Ishikawa (cell line): Measurements from ENCODE around the gene REEP3.

ENCODE experiments used
- CEBPB ChIP-seq: IDR thresholded peaks from 2 replicates; pipeline ENCODE4 v1.6.1; 2012
- CREB1 ChIP-seq: IDR thresholded peaks from 2 replicates; pipeline ENCODE4 v1.6.1; 2012; ENCODE audit warnings: low read depth
- EGR1 ChIP-seq: IDR thresholded peaks from 2 replicates; pipeline ENCODE4 v1.6.1; 2012
- EP300 ChIP-seq: IDR thresholded peaks from 2 replicates; pipeline ENCODE4 v1.6.1; 2012; ENCODE audit warnings: borderline replicate concordance
- FOXM1 ChIP-seq: IDR thresholded peaks from 2 replicates; pipeline ENCODE4 v1.6.1; 2012; ENCODE audit warnings: low read depth, borderline replicate concordance
- MAX ChIP-seq: IDR thresholded peaks from 2 replicates; pipeline ENCODE4 v1.6.1; 2012
- NFIC ChIP-seq: IDR thresholded peaks from 2 replicates; pipeline ENCODE4 v1.6.1; 2012
- RAD21 ChIP-seq: IDR thresholded peaks from 2 replicates; pipeline ENCODE4 v1.6.1; 2012; ENCODE audit warnings: low read depth
- TAF1 ChIP-seq: IDR thresholded peaks from 2 replicates; pipeline ENCODE4 v1.6.1; 2012; ENCODE audit warnings: low read depth, mild to moderate bottlenecking
- TCF12 ChIP-seq: IDR thresholded peaks from 2 replicates; pipeline ENCODE4 v1.6.1; 2012; ENCODE audit warnings: low read depth
- TEAD4 ChIP-seq: IDR thresholded peaks from 2 replicates; pipeline ENCODE4 v1.6.1; 2012
- USF1 ChIP-seq: IDR thresholded peaks from 2 replicates; pipeline ENCODE4 v1.6.1; 2012
- YY1 ChIP-seq: IDR thresholded peaks from 2 replicates; pipeline ENCODE4 v1.6.1; 2012; ENCODE audit warnings: low read depth
- ZBTB7A ChIP-seq: IDR thresholded peaks from 2 replicates; pipeline ENCODE4 v1.6.1; 2012; ENCODE audit warnings: low read depth
- TF ChIP-seq, protein P1 (sequence below): IDR thresholded peaks from 2 replicates; pipeline ENCODE4 v1.6.1; 2012; ENCODE audit warnings: low read depth, mild to moderate bottlenecking

REEP3 gene

DNA sequence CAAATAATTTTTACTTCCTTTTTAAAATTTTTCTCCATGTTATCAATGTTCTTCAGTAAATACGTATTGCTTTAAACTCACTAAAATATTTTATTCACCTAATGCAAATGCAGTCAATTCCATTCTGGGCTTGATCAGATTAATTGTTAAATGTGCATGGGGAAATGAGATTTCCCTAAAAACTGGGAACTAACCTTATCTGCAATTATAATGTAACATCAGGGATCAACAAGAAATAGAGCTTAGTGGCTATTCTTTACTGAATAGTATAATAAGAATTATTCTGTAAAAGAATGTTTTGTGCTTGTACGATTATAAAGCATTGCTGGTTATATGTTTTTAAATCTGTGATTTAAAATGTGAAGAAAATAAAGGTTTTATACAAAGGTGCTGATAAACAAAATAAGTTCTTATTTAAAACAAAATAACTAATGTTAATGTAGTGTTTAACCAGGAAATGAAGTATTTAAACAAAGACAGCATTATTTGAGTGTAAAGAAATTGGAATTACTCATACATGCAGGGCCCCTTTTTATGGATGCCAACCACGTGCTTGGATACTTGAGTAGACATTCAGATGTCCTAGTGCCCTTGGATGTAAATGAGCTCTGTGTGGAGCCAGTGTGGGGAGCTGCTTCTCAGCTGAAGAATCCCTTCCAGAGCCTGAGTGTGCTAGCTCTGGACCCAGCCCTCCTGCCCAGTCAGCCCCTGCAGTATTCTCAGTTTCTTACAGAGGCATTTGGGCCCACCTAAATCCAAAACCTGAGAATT, 84.2 kb downstream of the REEP3 start:
- no peak for TF ChIP-seq EP300
- TF ChIP-seq EGR1, result no peak
- TF ChIP-seq, protein P1, sequence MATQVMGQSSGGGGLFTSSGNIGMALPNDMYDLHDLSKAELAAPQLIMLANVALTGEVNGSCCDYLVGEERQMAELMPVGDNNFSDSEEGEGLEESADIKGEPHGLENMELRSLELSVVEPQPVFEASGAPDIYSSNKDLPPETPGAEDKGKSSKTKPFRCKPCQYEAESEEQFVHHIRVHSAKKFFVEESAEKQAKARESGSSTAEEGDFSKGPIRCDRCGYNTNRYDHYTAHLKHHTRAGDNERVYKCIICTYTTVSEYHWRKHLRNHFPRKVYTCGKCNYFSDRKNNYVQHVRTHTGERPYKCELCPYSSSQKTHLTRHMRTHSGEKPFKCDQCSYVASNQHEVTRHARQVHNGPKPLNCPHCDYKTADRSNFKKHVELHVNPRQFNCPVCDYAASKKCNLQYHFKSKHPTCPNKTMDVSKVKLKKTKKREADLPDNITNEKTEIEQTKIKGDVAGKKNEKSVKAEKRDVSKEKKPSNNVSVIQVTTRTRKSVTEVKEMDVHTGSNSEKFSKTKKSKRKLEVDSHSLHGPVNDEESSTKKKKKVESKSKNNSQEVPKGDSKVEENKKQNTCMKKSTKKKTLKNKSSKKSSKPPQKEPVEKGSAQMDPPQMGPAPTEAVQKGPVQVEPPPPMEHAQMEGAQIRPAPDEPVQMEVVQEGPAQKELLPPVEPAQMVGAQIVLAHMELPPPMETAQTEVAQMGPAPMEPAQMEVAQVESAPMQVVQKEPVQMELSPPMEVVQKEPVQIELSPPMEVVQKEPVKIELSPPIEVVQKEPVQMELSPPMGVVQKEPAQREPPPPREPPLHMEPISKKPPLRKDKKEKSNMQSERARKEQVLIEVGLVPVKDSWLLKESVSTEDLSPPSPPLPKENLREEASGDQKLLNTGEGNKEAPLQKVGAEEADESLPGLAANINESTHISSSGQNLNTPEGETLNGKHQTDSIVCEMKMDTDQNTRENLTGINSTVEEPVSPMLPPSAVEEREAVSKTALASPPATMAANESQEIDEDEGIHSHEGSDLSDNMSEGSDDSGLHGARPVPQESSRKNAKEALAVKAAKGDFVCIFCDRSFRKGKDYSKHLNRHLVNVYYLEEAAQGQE, result no peak
- TF ChIP-seq RAD21, result no peak
- no peak for TF ChIP-seq TCF12
- TF ChIP-seq CEBPB, result no peak
- TF ChIP-seq CREB1, result no peak
- no peak for TF ChIP-seq TEAD4
- no peak for TF ChIP-seq NFIC

DNA sequence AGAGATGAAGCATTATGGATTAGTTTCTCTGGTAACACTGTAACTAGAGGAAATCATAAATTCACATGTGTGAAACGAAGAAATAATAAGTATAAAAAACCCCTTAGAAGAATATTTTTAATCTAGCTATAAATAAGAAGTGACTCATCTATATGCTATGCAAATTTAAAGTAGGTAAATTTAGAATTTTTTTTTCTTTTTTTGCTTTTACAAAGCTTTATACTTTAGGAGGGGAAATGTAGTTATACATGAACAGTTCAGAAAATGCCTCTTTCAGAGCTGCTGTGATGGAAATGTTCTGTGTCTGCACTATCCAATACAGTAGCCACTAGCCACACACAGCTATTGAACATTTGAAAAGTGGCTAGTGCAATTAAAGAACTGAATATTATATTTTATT, 87.3 kb downstream of the REEP3 start:
- TF ChIP-seq FOXM1 (no peak), USF1 (no peak), TEAD4 (no peak)
- TF ChIP-seq, protein P1, result no peak

GRCh38 chr10:63611078-63611477, 89.9 kb downstream of the REEP3 start:
- TF ChIP-seq USF1, result no peak
- no peak for TF ChIP-seq CREB1
- TF ChIP-seq CEBPB, result no peak
- no peak for TF ChIP-seq TEAD4
- TF ChIP-seq, protein P1, result no peak
- no peak for TF ChIP-seq NFIC
- no peak for TF ChIP-seq RAD21
- no peak for TF ChIP-seq YY1
- TF ChIP-seq MAX, result no peak
- TF ChIP-seq TCF12, result no peak
- no peak for TF ChIP-seq EP300
- no peak for TF ChIP-seq ZBTB7A
- no peak for TF ChIP-seq FOXM1
- TF ChIP-seq EGR1, result no peak
- TF ChIP-seq TAF1, result no peak

DNA sequence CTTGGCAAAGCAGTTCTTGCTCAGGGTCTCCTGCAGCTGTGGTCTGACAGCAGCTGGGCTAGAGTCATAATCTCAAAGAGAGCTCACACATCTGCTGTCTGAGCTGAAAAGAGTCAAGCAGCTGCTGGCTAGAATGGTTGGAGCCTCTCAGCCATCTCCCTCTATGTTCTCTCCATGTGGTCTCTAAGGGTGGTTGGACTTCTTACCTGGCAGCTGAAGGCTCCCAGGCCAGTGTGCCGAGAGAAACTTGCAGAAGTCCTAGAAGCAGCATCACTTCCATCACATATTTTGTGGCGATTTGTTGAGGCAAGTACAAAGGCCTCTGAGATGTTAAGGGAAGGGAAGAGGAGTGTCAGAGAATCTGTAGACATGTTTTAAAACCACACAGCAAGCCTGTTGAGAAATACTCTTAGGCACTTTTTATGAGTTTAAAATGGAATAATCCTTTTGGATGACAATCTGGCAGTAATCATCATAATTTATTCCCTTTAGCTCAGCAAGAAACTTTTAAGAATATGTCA, 93.2 kb downstream of the REEP3 start:
- TF ChIP-seq TAF1 (no peak), CEBPB (no peak), EGR1 (no peak), ZBTB7A (no peak), NFIC (no peak), TCF12 (no peak), TEAD4 (no peak), USF1 (no peak), FOXM1 (no peak)
